Endometrial microvascular endothelial cells (primary cell): Measurements from ENCODE around the gene ARHGAP31. TPM values are rescaled to one million over a fixed set of nuclear protein-coding genes. Genes with fewer than 3 reads are reported as not detected.

Experiments
- in situ Hi-C: cut with HindIII; loops from 2 replicates; pipeline ENCODE4 v1.10.0; 2017; ENCODE audit warnings: low sequenced_read_pairs, low pct_unique_long_range_greater_than_20kb; ENCODE audit errors: inconsistent ontology term
- total RNA-seq: library from RNA; depleted of rRNA; stranded (reverse); fragments of >200 nt; gene quantifications from one replicate; pipeline ENCODE4 v1.2.3, GENCODE V29; 2015; ENCODE audit errors: inconsistent ontology term

Gene ARHGAP31
- total RNA-seq, 1 donor from 2014 or later, result 39.4 TPM

DNA sequence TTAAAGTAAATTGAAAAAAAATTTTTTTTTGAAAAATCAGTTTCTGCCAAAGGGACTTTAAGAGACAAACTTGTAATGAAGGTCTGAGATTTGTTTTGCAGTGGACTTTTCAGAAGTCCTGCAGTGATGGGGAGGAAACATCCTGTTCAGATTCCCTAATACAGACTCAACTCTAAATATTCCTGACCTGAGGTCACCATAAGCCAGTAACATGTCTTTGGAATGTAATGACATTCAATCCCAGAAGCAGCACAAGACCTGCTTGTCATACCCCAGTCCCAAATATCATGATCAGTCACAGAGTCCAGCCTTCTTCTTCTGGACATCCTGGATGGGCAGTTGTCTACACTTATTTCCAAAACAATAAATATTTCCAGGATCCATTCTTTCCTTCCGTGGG lies 115.7 kb downstream of the ARHGAP31 start:
- in situ Hi-C loops, result no loop called here

DNA sequence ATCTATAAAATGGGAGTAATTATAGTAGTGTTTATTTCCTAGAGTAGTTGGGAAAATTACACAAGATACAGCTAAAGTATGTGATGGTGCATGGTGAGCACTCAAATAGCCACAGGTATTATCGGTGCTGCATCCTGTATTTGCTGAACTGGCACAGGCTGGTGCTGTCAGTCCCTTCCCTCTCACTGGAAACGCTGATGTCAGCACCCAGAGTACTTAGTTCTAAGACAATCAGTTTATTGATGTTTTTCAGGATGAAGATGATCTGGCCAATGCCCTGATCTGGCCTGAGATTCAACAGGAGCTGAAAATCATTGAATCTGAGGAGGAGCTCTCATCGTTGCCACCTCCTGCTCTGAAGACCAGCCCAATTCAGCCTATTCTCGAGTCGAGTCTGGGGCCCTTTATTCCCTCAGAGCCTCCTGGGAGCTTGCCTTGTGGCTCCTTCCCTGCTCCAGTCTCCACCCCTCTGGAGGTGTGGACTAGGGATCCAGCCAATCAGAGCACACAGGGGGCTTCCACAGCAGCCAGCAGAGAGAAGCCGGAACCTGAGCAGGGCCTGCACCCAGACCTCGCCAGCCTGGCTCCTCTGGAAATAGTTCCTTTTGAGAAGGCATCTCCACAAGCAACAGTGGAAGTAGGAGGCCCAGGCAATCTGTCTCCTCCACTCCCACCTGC lies 119.6 kb downstream of the ARHGAP31 start:
- in situ Hi-C loops, result no loop called here

DNA sequence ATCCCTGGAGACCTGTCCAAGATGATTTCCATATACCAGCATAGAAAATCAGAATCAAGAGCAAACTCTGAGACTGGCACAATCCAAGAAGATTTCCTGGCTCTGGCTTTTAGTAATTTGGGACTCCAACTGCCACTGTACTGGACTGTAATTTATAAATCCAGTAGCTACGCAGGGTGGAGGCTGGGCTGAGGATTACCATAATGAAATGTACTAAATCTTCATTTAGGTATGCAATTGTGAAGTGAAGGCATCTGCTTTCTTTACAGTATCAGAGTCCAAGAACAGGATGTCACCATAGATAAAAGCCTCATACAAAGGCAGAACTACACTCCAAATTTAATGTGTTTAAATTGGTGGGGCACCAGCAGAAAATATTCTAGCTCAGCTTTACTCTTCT lies 122.7 kb downstream of the ARHGAP31 start:
- in situ Hi-C loops, result no loop called here

DNA sequence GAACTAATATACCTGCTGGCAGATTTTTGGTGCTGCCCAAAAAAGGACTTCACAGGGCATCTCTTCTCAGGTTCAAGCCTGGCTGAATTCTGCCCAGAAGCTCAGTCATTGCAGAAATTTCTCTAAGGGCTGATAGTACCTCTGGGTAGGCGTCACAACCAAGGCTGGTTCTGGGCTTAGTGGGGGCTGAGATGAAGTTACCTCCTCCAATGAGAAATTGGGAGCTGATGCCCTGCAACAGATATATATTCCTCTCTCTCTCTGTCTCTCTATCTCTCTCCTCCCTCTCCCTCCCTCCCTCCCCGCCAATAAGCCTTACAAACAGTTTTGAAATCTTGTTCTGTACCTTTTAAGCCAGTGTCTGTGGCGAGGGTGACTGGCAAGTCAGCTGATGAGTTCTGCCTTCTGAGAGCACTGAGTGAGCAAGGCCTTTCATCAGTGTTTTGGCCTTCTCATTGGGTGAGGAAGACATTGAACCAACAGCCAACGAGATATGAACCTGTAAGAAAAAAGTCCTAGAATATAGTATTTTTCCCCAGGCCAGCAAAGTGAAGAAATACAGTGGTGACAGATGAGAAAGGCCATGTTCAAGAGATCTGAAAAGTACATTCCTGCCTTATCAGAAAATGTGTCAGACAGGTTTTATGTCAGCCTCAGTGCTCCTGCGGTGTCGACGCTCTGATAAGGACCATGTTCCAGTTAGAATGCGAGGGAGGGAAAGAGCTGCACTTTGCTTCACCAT lies 123.8 kb downstream of the ARHGAP31 start:
- in situ Hi-C loops, result no loop called here

GRCh38 chr3:119418641-119419040 lies 124.5 kb downstream of the ARHGAP31 start:
- in situ Hi-C loops, result no loop called here

DNA sequence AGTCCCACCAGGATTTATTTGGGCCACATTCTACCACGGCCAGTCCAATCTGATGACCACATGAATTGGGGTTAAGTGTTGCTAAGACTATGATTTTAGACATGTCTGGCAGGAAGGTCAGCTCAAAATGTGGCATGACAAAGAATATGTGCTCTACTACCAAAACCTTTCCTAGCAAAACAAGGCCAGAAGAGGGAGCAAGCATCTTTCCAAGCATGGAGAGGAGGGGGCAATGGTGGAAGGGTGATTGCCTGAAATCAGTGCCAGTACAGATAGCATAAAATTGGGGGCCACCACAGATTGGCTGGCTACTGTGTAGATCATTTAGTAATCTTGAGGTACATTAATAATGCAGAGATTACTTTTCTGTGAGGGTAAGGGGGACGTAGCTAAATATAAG lies 126.0 kb downstream of the ARHGAP31 start:
- in situ Hi-C loops, result no loop called here

GRCh38 chr3:119427669-119428068 lies 133.5 kb downstream of the ARHGAP31 start:
- in situ Hi-C loops, result no loop called here

- in situ Hi-C loops, result no loop called here
These were observed 134.4 kb downstream of the ARHGAP31 start for GRCh38 chr3:119428538-119428937.

DNA sequence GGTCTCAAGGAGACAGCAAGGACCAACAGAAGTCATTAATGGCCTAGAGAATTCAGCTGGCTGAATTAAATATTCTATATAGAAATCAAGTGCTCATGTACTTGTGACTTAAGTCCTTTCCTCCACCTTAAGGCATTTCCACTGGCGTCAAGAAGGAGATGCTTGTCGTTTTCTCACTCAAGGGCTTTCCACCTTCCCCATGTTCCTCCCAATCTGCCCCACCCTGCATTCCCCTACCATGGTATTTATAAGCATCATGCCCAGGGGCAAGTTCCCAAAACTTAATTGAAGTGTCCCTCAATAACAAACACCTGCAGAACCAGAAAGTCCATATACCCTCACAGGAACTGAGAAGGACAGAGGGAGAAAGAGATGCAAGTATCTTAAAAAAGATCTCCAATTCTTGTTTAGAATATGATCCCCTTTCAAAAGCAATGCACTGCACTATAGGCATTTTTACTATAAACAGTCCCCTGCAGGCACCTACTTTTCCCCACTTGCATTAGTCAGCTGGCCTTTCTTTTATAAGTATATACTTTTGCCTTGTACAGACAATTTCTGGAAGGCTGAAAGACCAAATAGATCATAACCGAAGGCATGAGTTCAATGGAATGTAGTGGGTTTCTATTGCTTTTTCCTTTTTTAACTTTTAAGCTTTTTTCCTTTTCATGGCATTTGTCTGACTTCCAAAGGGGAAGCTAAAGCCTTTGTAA lies 139.6 kb downstream of the ARHGAP31 start:
- in situ Hi-C loops, result no loop called here

- in situ Hi-C loops, result no loop called here
These were observed 140.5 kb downstream of the ARHGAP31 start for GRCh38 chr3:119434703-119435102.

DNA sequence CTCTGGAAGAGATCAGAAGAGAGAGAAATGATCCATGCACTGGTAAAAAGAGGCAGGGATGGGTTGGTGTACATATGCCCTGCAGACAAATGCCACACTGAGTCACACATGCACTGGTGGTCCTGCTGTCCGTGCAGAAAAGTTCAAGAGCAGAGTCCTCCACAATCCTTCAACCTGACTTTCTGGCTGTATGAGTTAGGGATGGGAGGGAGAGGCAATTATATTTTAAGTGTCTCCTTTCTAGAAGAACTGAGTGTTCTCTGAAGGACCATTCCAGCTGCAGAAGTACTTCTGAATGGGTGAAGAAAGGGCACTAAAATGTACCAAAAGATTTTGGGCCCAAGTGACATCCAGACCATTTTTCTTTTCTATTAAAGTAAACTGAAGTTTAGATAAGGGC lies 142.8 kb downstream of the ARHGAP31 start:
- in situ Hi-C loops, result no loop called here

DNA sequence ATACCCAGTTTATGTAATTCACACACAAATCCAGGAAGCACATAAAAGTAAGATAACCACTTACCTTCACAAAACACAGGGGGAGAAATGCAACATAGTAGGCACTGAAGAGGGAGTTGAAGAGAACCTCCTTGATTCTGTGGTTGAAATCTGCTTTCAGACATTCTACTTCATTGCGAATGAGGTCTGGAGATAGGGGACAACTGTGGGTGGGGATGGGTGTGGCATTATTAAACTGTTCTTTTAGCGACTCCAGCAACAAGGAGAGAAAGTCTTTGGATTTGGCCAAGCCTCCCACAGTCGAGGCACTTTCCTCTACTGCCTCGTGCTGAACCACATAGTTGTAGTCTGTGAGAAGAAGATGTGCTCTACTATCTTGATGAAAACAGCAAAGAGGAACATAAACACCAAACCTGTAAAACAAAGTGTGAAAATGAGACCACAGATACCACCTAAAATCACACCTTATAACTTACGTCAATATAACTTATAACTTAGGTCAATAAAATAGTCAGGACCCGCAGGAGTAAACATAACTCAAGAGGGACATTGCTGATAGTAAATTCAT lies 143.6 kb downstream of the ARHGAP31 start:
- in situ Hi-C loops, result no loop called here

DNA sequence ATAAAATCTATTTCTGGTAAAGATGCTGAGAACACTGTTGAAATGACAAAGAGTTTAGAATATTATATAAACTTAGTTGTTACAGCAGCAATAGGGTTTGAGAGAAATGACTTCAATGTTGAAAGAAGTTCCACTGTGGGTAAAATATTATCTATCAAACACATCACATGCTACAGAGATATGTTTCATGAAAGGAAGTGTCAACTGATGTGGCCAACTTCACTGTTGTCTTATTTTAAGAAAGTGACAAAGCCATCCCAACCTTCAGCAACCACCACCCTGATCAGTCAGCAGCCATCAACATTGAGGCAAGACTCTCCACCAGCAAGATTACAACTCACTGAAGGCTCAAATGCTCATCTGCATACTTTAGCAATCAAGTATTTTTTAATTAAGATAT lies 149.0 kb downstream of the ARHGAP31 start:
- in situ Hi-C loops, result no loop called here

- in situ Hi-C loops, result no loop called here
These were observed 150.4 kb downstream of the ARHGAP31 start for GRCh38 chr3:119444590-119444989.

DNA sequence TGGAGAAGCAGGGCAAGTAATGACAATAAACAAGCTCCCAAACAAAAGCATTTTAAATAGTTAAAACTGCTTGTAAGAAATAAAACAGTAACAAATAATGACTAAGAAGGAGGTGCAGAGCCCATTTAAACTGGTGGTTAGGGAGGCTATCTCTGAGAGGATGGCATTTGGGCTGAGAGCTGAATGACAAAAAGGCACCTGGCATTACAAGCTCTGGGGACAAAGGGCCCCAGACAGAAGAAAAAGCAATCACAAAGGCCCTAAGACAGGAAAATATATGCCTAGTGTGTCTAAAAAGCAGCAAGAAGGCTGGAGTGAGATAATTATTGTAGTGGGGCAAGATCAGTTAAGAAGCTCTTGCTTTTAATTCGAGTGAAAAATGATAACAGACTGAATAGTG lies 159.6 kb downstream of the ARHGAP31 start:
- in situ Hi-C loops, result loop anchor here (25.0 kb wide), 1 partner anchor 233 kb away; the partner anchor contains the start of gene COX17

- in situ Hi-C loops, result loop anchor here (25.0 kb wide), 1 partner anchor 231 kb away; the partner anchor contains the start of gene COX17
These were observed 162.3 kb downstream of the ARHGAP31 start for GRCh38 chr3:119456469-119456868.

GRCh38 chr3:119457246-119457645 lies 163.1 kb downstream of the ARHGAP31 start:
- in situ Hi-C loops, result loop anchor here (25.0 kb wide), 1 partner anchor 230 kb away; the partner anchor contains the start of gene COX17

DNA sequence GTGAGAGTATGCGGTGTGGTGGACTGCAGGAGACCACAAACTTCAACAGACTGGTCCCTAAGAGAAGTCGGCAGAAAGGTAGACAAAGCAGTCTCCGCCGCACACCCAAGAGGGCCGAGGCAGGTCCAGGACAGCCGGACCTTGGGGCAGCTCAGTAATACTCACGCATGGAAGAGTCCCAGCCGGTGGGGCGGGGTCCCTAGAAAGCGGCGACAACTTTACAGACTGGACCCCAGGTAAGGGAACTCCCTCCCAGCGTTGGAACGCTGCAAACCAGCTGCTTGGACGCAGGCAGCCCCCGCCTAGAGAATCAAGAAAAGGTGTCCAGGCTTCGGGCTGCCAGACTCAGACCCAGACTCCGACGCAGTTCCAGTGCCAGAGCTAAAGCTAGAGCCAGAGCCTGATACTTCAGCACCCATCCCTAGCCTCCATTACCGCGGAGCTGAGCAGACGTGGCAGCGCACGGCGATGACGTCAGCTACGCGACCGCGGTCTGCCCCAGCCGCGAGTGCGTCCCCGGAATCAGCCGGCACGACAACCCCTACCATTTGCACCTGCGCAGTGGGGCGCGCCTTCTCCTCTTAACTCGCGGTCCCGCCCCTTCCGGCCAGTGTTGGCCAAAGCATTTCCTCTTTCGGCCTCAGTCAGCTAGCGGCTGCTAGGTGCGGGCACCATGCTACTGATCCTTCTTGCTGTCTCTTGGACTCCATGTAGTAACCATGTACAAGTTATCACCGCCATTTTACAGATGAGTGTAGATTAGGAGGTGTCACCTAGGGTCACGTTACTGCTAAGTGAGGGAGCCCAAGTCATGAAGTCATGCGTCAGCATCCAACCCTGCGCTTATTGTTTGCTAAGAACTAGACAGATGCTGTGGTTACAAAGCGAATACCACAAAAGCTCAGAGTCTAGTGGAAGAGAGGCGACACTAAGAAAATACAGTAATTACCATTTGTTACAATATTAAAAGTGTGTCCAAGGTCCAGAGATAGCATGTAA lies 169.3 kb downstream of the ARHGAP31 start, which contains the start of gene TMEM39A:
TMEM39A (minus strand) TSS at position 445 of the 999 bp plus-strand sequence. CDS start 1,541 bp downstream, outside the sequence.
- in situ Hi-C loops, result loop anchor here (25.0 kb wide), 1 partner anchor 224 kb away; the partner anchor contains the start of gene COX17
